ENCODE measurements around the gene ZNFX1.

Gene ZNFX1

DNA sequence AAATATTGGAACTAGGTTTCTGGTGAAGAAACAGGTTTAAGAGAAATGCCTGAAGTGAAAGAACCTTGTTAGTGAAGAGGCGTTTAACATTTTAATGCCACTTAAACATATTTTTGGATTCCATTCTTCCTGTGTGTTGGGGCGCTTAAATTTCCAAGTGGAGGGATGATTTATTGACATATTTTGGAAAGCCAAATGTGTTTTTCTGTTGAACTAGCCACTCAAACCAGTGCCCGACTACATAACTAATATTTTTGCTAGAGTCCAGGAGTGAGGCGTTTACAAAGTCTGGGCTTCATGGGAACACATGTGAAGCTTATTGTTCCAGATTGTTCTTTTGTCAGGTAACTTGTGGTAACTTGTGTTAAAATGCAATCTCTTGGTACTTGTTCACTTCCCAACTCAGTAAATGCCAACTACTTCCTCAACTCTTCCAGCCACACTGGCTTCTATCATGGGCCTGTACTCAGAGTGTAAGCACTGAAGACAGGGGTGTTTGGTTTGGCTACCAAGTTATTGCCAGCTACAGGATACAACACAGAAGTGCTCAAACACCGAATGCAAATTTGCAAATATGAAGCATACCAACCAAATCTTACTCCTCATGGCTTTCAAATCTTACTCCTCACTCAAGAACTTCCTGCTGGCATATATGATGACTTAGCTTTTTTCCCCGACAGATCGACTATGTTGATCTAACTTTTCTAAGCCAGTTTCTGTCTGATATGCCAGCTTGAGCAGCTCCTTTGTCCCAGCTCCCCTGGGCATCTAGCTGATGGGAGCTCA is 2.0 kb upstream of the ZNFX1 start:
- no peak for DNase-seq (ENCODE audit: low read depth in 2 of 2, low spot score in 1 of 2)

DNA sequence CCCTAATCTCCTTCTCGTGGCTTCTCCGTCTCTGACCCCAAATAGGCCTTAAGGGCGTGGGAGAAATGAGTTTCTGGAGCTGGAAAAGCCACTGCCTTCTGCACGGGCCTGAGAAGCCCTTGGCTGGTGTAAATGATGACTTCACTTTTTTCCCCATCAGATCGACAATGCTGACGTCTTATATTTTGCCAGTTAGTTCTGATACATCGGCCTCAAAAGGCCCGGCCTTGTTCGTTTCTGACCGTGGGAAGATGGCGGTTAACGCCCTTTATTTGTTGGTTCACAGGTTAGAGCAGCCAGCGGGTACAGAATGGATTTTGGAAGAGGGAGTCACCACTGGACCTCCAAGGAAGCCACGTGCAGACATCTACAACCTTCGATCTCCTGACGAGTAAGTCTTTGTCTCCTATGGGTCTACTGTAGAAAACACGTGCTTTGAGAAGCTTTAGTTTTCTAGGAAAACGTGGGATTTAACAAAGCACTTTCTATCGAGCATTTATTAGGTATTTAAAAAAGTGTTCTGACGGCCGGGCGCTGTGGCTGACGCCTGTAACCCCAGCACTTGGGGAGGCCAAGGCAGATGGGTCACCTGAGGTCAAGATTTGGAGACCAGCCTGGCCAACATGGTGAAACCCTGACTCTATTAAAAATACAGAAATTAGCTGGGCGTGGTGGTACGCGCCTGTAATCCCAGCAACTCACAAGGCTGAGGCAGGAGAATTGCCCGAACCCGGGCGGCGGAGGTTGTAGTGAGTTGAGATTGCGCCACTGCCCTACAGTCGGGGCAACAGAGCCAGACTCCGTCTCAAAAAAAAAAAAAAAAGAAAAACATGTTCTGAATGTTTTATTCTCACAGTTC is 1.2 kb upstream of the ZNFX1 start:
- DNase-seq (ENCODE audit: low read depth in 2 of 2, low spot score in 1 of 2) = no peak

DNA sequence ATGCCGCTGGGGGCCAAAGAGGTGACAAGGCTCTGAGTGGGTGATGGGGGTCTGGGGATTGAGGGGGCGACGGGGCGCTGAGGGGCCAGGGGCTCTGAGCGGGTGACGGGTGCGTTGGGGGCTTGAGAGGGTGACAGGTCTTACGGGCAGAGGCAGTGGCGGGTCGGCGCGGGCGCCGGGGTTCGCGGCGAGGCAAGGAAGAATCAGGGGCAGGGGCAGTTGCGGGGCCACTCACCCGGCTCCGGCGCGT is 146 bp downstream of the ZNFX1 start:
- no peak for DNase-seq (ENCODE audit: low read depth in 2 of 2, low spot score in 1 of 2)

DNA sequence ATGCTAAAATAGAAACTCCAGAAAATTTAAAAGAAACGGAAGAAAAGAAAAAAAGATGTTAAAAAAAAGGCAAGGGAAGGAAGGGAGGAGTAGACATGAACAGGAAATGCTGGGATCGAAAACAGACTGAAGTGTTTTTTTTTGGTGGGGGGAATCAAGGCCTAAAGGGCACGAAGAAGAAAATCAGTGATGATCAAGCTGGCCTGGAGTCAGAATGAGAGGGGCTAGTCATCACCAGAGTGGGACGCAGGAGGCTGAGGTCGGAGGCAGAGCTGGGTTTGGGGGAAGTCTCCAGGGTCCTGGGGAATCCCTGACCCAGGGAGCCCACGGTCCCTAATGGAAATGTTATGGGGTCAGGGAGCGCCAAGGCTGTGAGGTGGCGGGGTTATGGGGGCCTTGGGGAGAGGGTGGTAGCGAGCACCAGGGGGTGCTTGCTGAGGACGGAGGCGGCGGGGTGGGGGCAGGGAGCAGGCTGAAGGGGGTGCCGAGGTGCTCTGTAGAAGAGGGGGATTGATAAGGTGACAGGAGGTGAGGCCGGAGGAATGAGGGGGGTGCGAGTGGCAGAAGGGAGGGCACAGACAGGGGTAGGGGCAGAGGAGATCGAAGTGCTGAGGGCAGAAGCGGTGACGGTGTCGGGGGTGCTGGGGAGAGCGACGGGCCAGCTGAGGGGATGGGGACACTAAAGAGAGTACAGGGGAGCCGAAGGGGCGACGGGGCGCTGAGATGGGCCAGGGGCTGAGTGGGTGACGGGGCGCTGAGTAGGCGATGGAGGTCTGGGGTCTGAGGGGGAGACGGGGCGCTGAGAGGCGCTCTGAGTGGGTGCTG is 684 bp downstream of the ZNFX1 start:
- peak in 1 of 2 donors; percentile 11 for DNase-seq (ENCODE audit: low read depth in 2 of 2, low spot score in 1 of 2)

DNA sequence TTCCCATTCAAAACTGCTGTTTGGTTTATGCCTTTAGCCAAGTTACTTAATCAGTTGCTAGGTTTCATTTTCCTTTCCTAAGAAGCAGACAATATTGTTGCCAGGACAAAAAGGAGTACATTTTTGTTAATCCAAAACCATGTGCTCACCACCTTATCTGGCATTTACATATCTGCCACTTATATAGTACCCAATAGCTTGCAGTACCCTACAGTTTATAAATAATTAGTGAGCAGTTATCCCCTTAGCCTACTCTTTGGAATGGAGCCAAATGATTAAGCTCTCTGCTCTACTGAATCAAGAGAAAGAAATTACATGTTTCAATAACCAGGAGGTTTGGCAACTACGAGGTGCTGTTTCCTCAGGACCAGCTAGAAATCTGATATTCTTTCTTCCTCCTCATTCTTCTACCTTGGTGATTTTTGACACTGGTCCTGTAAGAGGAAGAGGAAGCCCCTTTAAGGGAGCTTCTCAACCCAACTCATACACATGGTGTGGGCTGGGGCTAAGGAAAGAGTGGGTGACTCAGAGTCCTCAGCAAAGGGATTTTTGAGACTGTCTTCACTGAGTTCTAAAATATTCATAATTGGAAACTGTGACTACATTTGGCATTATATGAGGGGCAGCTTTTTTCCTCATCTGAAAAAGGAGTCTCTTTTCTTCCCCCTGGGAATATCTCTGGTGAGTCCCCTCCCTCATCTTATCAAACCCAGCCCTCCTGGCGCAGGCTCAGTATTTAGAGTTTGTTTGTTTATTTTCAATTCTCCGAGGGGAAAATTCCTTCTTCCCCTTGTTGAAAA is 1.5 kb downstream of the ZNFX1 start:
- peak in 1 of 2 donors; percentile 33 for DNase-seq (ENCODE audit: low read depth in 2 of 2, low spot score in 1 of 2)

DNA sequence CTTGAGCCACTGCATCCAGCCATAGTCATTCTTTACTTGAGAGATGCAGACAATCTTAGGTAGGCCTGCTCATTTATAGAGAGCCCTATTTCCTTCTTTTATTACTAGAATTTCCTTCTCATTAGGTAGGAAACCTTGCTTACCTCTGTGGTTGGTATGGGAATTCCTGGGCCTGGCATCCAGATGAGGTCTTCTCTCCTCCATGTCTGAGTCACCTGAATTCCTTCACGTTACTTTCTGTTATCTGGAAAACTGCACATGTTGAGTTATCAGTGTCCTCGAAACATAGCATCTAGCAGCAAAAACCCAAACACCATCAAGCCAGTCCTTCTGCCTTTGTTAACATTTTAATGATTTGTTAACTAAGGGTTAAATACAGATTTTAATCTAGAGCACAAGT is 2.2 kb downstream of the ZNFX1 start:
- DNase-seq (ENCODE audit: low read depth in 2 of 2, low spot score in 1 of 2) = no peak

DNA sequence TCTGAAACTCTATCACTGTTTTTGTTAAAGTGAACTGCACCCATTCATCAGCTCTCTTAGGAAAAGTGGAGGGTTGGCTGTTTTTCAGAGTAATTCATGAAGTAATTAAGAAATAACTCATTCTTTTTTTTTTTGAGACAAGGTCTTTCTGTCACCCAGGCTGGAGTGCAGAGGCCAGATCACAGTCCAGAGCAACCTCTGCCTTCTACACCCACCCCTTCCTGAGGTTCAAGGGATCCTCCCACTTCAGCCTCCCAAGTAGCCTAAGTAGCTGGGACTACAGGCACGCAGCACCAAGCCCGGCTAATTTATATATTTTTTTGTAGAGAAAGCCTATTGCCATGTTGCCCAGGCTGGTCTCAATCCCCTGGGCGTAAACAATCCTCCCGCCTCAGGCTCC is 2.6 kb downstream of the ZNFX1 start:
- no peak for DNase-seq (ENCODE audit: low read depth in 2 of 2, low spot score in 1 of 2)

DNA sequence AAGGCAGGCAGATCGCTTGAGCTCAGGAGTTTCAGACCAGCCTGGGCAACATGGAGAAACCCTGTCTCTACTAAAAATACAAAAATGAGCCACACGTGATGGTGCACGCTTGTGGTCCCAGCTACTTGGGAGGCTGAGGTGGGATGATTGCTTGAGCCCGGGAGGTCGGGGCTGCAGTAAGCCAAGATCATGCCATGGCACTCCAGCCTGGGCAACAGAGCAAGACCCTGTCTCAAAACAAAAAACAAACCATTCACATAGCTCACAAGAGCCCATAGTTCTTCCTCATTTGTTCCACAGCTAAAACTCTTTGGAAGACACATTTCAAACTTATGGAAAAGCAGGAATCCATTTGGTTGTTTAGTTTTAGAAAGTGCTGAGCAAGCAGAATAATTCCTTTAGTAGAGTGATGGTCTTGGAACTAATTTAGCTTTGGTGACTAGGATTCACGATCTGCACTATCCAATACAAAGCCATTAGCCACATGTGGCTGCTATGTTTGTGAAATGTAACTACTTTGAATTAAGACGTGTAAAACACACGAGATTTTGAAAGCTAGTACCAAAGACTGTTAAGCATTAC is 4.1 kb downstream of the ZNFX1 start:
- DNase-seq (ENCODE audit: low read depth in 2 of 2, low spot score in 1 of 2) = no peak

DNA sequence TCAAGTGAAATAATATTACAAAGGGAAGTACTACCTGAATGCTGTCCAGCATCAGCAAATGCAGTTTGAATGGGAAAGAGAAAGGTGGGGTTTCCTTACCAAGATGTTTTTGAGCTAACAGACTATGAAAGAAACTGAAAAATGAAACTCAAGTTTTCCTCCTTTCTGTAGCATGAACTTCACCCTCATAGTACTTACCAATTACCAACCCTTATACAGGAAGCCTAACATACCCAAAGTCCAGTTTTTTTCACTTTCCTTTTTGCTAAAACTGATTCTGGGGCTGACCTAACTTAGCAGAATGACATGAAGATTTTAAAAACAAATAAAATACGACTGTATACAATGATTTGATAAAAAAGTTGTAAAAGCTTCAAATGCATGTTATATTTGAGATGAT is 5.2 kb downstream of the ZNFX1 start:
- no peak for DNase-seq (ENCODE audit: low read depth in 2 of 2, low spot score in 1 of 2)

DNA sequence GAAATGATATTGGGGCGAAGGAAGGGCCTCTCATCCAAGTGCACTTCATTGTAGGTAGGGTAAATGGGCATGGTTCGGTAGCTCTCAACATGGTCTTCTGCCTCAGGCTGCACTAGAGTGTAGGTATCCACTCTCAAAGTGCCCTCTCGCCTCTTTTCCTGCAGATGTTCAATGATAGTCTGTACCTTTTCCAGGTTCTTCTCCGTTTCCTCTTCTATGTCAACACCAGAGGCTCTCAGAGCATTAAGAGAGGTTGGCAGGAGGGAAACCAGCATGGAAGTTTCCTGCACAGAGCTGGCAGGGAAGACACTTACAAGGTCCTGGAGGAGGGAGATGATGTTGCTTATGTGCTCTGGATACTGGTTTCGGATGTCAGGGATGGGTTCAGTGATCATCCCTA is 7.1 kb downstream of the ZNFX1 start:
- DNase-seq (ENCODE audit: low read depth in 2 of 2, low spot score in 1 of 2) = no peak

DNA sequence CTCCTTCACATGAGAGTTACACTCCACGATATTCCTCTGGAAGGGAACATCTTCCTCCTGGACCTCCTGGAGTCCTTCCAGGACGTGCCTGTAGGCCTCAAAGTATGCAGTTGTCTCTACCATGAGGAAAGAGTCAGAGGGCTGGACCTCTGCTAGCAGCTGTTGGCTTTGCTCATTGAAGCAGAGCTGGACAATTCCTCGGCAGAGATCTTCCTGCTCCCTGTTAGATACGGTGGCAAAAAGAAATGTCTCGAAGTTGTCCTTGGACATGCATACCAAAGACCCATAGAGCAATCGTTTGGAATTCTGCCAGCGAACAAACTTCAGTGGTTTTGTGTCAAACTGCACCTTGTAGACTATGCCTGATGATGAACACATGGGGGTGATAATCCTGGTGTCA is 7.7 kb downstream of the ZNFX1 start:
- no peak for DNase-seq (ENCODE audit: low read depth in 2 of 2, low spot score in 1 of 2)

DNA sequence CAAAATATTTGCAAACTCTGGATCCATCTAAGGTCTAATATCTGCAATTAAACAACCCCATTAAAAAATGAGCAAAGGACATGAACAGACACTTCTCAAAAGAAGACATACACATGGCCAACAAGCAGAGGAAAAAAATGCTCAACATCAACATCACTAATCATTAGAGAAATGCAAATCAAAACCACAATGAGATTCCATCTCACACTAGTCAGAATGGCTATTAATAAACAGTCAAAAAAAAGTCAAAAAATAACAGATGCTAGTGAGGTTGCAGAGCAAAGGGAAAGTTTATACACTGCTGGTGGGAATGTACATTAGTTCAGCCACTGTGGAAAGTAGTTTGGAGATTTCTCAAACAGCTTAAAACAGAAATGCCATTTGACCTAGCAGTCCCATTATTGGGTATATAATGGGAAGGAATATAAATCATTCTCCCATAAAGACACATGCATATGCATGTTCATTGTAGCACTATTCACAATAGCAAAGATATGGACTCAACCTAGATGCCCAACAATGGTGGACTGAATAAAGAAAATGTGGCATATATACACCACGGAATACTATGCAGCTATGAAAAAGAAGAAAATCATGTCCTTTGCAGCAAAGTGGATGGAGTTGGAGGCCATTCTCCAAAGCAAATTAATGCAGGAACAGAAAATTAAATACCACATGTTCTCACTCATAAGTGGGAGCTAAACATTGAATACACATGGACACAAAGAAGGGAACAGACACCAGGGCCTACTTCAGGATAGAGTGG is 9.1 kb downstream of the ZNFX1 start:
- no peak for DNase-seq (ENCODE audit: low read depth in 2 of 2, low spot score in 1 of 2)

DNA sequence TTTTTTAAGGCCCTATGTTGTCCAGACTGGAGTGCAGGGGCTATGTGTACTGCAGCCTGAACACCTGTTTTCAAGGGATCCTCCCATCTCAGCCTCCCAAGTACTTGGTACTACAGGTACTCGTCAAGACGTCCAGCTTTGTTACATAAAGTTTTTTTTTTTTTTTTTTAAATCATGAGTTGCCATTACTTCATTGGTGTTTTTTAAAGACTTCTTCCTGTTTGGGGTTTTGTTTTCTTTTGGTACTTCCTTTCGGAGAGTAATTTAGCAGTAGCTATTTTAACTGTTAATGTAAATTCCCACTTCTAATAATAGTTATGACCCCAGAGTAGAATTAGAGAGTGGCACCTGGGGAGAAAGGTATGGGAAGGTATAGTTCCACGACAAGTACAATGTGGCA is 10.5 kb downstream of the ZNFX1 start:
- no peak for DNase-seq (ENCODE audit: low read depth in 2 of 2, low spot score in 1 of 2)

DNA sequence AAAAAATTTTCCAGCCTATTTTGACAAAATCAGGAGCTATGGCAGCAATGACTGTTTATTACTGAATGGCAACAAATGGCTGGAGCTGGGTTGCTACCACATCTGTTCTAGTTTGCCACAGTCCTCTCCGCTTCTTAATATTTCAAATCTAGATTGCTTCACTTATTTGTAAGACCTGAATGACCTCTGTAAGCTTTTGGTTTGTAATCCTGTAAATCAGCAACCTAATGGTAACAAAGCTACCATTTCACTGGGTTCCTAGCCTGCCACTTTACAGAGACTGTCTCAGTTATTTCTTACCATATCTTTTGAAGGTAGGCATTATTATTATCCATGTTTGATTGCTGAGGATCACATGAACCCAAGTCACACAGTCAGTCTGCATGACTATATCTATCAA is 15.4 kb downstream of the ZNFX1 start:
- DNase-seq (ENCODE audit: low read depth in 2 of 2, low spot score in 1 of 2) = no peak

DNA sequence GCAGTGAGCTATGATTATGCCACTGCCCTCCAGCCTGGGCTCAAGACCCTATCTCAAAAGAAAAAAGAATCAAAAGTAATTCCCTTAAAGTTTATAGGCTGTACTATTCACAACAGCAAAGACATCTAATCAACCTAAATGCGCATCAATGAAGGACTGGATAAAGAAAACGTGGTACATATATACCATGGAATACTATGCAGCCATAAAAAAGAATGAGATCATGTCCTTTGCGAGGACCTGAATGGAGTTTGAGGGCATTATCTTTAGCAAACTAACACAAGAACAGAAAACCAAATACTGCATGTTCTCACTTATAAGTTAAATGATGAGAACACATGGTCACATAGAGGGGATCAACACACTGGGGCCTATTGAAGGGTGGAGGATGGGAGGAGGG is 16.7 kb downstream of the ZNFX1 start:
- DNase-seq (ENCODE audit: low read depth in 2 of 2, low spot score in 1 of 2) = no peak

DNA sequence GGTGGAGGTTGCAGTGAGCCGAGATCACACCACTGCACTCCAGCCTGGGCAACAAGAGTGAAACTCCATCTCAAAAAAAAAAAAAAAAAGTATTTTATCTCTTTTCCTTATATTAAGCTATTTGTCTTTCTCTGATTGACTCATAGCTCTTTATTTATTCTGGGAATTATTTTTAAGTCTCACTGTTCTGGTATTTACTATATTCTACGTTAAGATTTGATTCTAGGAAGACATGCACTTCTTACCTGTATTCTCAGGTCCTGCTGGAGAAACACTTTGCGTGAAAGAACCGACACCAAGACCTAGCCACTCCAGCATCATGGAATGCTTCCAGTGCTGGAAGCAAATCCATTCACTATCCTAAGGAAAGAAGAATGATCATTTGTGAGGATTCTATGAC is 17.6 kb downstream of the ZNFX1 start:
- no peak for DNase-seq (ENCODE audit: low read depth in 2 of 2, low spot score in 1 of 2)

DNA sequence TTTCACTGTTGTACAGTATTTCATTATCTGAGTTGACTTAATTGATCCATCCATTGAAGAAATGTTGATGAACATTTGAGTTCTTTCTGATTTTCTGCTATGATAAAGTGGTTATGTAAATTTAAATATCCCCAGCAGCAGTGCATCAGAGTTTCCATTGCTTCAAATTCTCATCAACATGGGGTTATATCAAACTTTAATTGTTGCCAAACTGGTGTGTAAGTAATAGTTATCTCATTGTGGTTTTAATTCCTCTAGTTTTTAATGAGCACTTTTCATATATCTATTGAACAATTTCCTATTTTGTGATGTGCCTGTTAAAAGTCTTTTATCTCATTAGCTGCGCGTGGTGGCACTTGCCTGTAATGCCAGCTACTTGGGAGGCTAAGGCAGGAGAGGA is 18.1 kb downstream of the ZNFX1 start:
- DNase-seq (ENCODE audit: low read depth in 2 of 2, low spot score in 1 of 2) = no peak

DNA sequence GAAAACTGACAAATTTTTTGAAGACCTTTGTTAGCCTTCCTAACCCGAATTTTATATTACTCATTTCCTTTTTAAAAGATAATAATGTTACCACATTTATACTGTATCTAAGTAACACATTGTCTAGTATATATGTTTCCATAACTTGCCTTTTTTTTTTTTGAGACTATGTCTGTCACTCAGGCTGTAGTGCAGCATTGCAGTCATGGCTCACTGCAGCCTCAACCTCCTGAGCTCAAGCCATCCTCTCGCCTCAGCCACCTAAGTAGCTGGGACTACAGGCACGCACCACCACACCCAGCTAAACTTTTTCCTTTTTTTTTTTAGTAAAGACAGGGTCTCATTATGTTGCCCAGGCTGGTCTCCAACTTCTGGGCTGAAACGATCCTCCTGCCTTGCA is 18.6 kb downstream of the ZNFX1 start:
- DNase-seq (ENCODE audit: low read depth in 2 of 2, low spot score in 1 of 2) = no peak

DNA sequence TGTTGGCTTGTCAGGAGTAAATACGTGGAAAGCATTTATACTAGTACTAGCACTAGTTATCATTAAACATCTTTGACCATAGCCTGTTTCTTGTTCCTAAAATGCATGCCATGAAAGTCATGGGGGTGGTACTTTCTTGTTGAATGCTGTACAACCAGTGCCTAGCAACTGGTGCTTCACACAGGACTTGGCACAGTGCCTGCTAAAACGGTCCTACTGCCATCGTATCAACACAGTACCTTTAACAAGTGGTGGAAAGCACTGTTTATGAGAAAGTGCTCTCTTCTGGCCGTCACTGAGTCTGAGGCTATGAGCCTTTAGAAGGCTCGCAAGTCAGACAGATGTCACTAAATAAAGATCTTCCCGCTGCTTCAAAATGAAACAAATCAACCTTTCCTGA is 21.6 kb downstream of the ZNFX1 start:
- DNase-seq (ENCODE audit: low read depth in 2 of 2, low spot score in 1 of 2) = no peak
